Islet precursor cell (in vitro differentiated cells): ENCODE measurements around the gene TIMP1.
A peak's percentile ranks its signal among the peaks of the same experiment; 100 is the strongest.
"Not testable (repeated sequence)": the region's sequence is repeated elsewhere in the genome, so short reads cannot be mapped to it uniquely, and the experiment has no call there.

Experiments used
- DNase-seq: peaks from one replicate; pipeline ENCODE4 v3.0.0-alpha.2; 2018

Gene TIMP1

GRCh38 chrX:47574076-47574546 is 8.1 kb upstream of the TIMP1 start:
- DNase-seq: peak; percentile 63

DNA sequence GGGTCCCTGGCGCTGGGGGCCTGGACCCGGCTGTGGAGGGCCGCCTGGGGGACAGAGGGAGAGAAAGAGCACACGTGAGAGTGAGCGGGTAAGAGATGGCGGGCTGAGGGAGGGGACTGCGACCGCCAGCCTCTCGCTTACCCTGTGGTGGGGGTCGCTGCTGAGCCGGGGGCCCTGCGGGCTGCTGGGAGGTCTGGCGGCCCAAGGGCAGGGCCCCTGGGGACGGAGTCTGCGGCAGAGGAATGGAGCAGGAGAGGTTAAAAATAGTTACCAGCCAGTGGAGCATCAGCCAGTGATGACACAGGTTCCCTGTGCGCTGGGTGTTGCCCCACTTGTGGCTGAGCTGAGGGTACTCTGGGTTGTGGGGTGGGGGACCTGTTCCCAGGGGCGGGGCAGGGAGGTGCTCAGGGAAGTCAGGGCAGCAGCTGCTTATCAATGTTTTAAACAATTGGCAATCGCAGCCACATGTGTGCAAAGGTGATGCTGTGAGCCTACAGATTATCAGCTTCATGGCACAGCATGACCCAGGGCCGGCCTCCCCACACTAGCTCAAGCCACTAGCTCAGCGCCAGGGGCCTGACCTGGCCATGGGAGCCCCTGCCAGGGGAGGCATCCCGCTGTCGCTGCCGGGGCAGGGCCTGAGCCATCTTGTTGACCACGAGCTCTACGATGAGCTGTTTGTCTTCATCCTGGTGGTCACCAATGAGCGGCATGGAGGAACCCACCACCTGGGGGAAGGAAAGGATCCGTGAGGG is 7.5 kb upstream of the TIMP1 start:
- peak; percentile 58 for DNase-seq

- DNase-seq: peak; percentile 37
Measured at GRCh38 chrX:47576021-47576898, 6.0 kb upstream of the TIMP1 start.

DNA sequence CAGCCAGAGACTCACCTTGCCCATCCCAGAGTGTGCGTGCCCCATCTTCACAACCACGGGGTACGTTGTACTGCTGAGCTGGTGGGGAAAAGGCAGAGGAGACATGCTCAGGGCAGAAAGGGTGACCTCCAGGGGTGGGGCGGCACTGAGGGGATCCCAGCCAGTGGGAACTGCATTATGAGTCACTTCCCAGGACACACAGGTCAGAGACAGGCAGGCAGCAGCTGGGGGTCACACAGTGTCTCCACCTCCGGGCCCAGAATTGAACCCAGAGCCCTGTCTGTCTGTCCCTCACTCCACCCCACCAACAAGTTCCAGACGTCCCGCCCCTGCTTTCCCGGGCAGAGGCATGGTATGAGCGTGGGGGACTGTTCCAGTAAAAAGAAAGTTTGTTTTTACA is 4.8 kb upstream of the TIMP1 start:
- DNase-seq: peak; percentile 61

- DNase-seq: no peak
Measured at GRCh38 chrX:47577901-47578300, 4.3 kb upstream of the TIMP1 start.

GRCh38 chrX:47578692-47579091 is 3.5 kb upstream of the TIMP1 start:
- DNase-seq: no peak

DNA sequence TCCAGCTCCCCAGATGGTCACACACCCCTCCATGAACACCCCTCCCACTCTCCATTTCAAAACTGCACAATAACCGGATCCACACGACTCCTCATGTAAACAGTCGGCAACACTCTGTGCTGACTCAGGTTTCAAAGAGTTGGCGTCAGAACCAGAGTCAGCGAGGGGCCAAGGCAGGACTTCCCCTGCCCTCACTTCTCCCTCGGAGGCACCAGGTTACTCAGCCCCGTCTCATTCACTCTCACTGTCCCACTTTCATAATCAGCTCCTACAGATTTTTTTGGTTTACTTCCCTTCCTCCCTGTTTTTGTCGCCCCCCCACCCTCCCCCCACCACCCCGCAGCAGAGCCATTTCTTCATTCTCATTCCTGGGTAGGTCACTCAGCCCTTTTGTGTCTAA is 2.7 kb upstream of the TIMP1 start:
- no peak for DNase-seq

GRCh38 chrX:47583240-47583861 is 1.1 kb downstream of the TIMP1 start:
- DNase-seq: no peak

DNA sequence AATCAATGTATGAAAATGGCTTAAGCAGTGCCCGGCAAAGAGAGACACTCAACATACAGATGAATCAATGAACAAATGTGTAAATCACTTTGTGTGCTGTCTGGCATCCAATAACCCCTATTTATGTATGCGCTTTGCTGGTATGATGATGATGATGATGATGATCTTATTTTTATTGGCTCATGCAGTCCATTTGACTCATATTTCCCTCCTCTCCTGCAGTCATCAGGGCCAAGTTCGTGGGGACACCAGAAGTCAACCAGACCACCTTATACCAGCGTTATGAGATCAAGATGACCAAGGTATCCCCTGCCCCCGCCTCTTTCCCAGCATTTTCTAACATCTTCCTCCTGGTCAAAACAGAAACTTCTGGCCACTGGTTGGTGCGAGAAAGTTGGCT is 2.5 kb downstream of the TIMP1 start:
- no peak for DNase-seq

DNA sequence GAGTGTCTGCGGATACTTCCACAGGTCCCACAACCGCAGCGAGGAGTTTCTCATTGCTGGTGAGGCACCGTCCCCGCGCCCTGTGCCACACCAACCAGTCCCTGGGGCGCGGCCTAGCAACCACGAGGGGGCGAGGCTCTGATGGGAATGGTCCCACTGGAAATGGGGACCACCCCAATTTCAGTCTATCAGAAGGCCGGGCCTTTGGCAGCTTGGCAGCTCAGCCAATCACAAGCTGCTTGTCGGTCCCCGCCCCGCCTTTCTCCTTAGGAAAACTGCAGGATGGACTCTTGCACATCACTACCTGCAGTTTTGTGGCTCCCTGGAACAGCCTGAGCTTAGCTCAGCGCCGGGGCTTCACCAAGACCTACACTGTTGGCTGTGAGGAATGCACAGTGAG is 3.0 kb downstream of the TIMP1 start:
- DNase-seq: no peak

- peak; percentile 51 for DNase-seq
Measured at GRCh38 chrX:47586043-47586787, 4.0 kb downstream of the TIMP1 start.

DNA sequence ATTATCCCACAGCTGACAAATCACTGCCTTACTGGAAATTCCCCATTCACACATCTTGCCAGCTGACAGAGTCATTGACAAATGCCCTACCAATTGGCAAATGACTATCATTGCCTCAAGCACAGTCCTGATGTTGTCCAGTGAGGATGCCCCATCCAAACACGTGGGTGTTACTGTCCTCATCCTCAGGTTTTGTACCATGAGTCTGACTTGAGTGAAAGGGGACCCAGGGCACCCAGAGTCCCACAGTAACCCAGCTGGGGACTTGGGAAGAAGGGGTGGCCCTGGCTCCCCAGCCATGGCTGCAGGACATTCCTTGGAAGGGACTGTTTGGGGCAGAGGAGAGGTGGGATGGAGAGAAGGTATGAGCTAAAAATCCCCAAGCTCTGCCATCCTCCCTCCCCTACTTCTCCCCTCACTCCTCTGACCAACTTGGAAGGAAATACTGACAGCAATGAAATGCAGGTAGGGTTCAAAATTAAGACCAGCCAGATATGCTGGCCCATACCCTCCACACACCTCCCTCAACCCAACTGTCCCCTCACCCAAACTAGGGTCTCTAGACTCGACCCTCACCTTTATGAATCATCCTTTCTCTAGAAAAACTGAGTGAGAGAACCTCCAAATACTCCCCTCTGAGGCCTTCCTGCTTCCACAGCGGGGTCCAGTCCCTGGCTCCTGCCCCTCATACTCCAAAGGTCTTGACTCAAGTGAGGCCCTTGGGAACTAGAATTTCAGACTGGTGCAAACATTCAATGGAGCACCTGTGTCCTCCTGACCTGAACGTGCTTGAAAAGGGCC is 5.1 kb downstream of the TIMP1 start:
- peak; percentile 9 for DNase-seq

GRCh38 chrX:47587906-47588735 is 5.9 kb downstream of the TIMP1 start:
- peak; percentile 40 for DNase-seq

GRCh38 chrX:47590984-47591383 is 8.7 kb downstream of the TIMP1 start:
- no peak for DNase-seq

DNA sequence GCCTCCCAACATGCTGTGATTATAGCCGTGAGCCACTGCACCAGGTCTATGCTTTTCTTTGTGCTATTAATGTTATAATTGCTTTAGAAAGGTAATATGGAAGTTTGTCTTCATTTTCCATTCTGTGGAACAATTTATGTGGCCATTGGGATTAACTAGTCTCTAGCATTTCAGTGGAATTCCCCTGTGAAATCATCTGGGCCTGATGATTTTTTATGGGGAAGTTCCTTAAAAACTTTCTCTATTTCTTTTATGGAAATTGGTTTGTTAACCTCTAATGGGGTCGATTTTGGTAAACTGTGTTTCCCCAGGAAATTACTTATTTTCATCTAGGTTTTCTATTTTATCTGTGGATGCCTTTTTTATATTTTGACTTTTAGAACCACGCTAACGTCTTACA is 11.3 kb downstream of the TIMP1 start:
- no peak for DNase-seq

- DNase-seq: no peak
Measured at GRCh38 chrX:47595716-47596251, 13.5 kb downstream of the TIMP1 start.

DNA sequence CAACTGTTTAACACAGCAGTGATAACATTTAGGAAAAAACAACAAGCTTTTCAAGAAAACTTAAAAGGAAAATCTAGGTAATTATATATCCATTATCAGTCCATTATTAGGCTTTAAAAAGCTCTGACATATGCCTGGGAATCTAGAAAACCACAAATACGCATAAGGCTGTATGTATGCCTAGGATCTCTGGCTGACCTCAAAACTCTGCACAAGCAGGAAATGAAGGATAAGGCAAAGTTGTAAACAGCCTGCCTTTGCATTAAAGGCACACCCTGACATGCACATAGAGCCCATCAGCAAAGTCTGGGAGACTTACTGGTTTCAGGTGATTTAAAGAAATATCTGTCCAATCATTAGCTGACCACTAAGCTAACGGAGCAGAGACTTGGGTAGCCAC is 14.0 kb downstream of the TIMP1 start:
- no peak for DNase-seq

DNA sequence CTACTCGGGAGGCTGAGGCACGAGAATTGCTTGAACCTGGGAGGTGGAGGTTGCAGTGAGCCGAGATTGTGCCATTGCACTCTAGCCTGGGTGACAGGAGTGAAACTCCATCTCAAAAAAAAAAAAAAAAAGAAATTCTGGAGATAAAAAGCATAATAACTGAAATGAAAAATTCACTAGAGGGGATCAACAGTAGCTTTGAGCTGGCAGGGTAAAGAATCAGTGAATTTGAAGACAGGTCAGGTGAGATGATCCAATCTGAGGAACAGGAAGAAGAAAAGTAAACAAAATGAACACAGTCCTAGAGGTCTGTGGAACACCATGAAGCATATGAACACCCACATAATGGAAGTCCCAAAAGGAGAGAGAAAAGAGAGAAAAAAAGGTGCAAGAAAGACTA is 15.0 kb downstream of the TIMP1 start:
- DNase-seq: no peak

DNA sequence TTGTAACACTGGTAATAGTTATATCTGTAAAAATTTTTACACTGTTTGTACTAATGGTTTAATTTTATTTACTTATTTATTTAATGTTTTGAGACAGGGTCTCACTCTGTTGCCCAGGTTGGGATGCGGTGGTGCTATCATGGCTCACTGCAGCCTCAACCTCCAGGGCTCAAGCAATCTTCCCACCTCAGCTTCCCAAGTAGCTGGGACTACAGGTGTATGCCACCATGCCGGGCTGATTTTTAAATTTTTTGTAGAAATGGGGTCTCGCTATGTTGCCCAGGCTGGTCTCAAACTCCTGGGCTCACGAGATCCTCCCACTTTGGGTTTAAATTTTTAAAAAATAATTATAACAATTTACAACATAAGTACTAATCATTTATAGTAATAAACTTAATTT is 20.9 kb downstream of the TIMP1 start:
- DNase-seq: not testable (repeated sequence)

DNA sequence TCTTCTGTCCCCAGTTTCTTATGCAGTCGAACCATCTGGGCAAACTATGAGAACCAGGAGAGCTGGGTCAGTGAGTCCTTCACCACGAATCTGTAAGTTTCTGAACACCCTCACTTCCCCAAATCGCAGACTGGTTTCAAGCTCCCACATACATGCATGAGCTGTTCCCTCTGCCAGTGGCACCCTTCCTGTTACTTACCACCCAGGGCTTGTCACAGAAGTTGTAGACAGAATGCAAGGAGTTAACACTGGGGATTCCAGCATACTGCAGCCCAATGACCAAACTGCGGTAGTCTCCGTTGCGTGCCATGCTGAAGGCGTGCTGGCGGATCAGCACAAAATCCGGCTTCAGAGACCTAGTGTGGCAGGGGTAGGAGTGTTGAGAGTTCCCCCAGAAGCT is 22.8 kb downstream of the TIMP1 start:
- no peak for DNase-seq

GRCh38 chrX:47607091-47607490 is 24.9 kb downstream of the TIMP1 start:
- DNase-seq: no peak
